ENCODE results near the gene ZNF341. TPM values are rescaled to one million over a fixed set of nuclear protein-coding genes. Genes with fewer than 3 reads are reported as not detected.

Gene ZNF341
- total RNA-seq, 1 donor from 2014 or later, result 3.4 TPM

DNA sequence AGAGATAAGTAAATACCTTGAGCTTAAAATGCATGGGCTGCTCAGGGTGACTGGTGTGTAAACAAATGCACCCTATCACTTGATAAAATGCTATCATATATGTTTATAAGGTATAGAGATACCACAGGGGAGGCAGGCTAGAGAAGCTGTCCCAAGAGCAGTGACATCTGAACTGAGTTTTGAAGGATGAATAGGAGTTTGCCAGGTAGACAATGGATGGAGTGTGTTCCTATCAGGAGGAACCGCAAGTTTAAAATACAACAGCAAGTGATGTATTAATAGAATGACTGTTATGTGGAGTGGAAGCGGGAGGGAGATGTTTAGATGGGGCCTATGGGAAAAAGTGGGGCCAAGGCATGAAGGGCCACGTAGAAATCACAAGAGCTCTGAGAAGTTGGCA is 40.6 kb downstream of the ZNF341 start:
- H3K27me3 Mint-ChIP-seq (ENCODE audit: unreplicated experiment), result no peaks in the 10 kb centered on the region
- H3K27ac Mint-ChIP-seq (ENCODE audit: unreplicated experiment), result no peak overlapping the region
- H3K4me1 Mint-ChIP-seq (ENCODE audit: unreplicated experiment), result no peaks in the 10 kb centered on the region
- peaks cover 3% of the 10 kb centered on the region for H3K36me3 Mint-ChIP-seq (ENCODE audit: unreplicated experiment)
- H3K4me3 Mint-ChIP-seq (ENCODE audit: unreplicated experiment), result no peak overlapping the region
- no peak for DNase-seq (ENCODE audit: extremely low spot score, unreplicated experiment)
- H3K9me3 Mint-ChIP-seq (ENCODE audit: unreplicated experiment), result no peaks in the 10 kb centered on the region
- TF ChIP-seq, protein P1, sequence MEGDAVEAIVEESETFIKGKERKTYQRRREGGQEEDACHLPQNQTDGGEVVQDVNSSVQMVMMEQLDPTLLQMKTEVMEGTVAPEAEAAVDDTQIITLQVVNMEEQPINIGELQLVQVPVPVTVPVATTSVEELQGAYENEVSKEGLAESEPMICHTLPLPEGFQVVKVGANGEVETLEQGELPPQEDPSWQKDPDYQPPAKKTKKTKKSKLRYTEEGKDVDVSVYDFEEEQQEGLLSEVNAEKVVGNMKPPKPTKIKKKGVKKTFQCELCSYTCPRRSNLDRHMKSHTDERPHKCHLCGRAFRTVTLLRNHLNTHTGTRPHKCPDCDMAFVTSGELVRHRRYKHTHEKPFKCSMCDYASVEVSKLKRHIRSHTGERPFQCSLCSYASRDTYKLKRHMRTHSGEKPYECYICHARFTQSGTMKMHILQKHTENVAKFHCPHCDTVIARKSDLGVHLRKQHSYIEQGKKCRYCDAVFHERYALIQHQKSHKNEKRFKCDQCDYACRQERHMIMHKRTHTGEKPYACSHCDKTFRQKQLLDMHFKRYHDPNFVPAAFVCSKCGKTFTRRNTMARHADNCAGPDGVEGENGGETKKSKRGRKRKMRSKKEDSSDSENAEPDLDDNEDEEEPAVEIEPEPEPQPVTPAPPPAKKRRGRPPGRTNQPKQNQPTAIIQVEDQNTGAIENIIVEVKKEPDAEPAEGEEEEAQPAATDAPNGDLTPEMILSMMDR (IDR thresholded peaks at IDR 0.05), result no peak

GRCh38 chr20:33773412-33774089 is 41.8 kb downstream of the ZNF341 start:
- Mint-ChIP-seq H3K27ac (ENCODE audit: unreplicated experiment) (no peak overlapping the region), H3K27me3 (ENCODE audit: unreplicated experiment) (no peaks in the 10 kb centered on the region), H3K36me3 (ENCODE audit: unreplicated experiment) (peaks cover 3% of the 10 kb centered on the region), H3K4me3 (ENCODE audit: unreplicated experiment) (no peak overlapping the region), H3K9me3 (ENCODE audit: unreplicated experiment) (no peaks in the 10 kb centered on the region), H3K4me1 (ENCODE audit: unreplicated experiment) (no peaks in the 10 kb centered on the region)
- TF ChIP-seq, protein P1 (IDR thresholded peaks at IDR 0.05), result no peak
- no peak for DNase-seq (ENCODE audit: extremely low spot score, unreplicated experiment)

DNA sequence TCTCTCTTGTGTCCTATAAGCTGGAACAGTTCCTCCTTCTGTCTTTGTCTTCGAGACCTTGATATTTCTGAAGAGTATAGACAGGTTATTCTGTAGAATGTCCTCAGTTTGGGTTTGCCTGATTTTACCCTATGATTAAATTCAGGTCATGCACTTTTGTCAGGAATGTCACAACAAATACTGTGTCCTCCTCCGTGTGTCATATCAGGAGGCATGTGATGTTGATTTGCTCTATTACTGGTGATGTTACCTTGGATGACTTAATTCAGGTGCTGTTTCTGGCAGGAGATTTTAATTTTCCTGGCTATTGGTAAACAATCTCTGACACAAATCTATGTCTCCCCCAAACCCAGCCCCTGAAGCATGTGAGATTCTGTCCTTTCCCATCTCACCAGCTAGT is 46.0 kb downstream of the ZNF341 start:
- TF ChIP-seq, protein P1 (IDR thresholded peaks at IDR 0.05), result no peak
- H3K36me3 Mint-ChIP-seq (ENCODE audit: unreplicated experiment), result no peaks in the 10 kb centered on the region
- no peak overlapping the region for H3K4me3 Mint-ChIP-seq (ENCODE audit: unreplicated experiment)
- H3K27me3 Mint-ChIP-seq (ENCODE audit: unreplicated experiment), result no peaks in the 10 kb centered on the region
- no peaks in the 10 kb centered on the region for H3K4me1 Mint-ChIP-seq (ENCODE audit: unreplicated experiment)
- H3K27ac Mint-ChIP-seq (ENCODE audit: unreplicated experiment), result no peak overlapping the region
- DNase-seq (ENCODE audit: extremely low spot score, unreplicated experiment), result no peak
- H3K9me3 Mint-ChIP-seq (ENCODE audit: unreplicated experiment), result no peaks in the 10 kb centered on the region

GRCh38 chr20:33781133-33781532 is 49.3 kb downstream of the ZNF341 start:
- H3K27ac Mint-ChIP-seq (ENCODE audit: unreplicated experiment), result no peak overlapping the region
- no peaks in the 10 kb centered on the region for H3K27me3 Mint-ChIP-seq (ENCODE audit: unreplicated experiment)
- DNase-seq (ENCODE audit: extremely low spot score, unreplicated experiment), result no peak
- H3K9me3 Mint-ChIP-seq (ENCODE audit: unreplicated experiment), result no peaks in the 10 kb centered on the region
- H3K4me3 Mint-ChIP-seq (ENCODE audit: unreplicated experiment), result no peak overlapping the region
- H3K4me1 Mint-ChIP-seq (ENCODE audit: unreplicated experiment), result no peaks in the 10 kb centered on the region
- TF ChIP-seq, protein P1 (IDR thresholded peaks at IDR 0.05), result no peak
- H3K36me3 Mint-ChIP-seq (ENCODE audit: unreplicated experiment), result no peaks in the 10 kb centered on the region

- no peaks in the 10 kb centered on the region for H3K27me3 Mint-ChIP-seq (ENCODE audit: unreplicated experiment)
- TF ChIP-seq, protein P1 (IDR thresholded peaks at IDR 0.05), result no peak
- H3K27ac Mint-ChIP-seq (ENCODE audit: unreplicated experiment), result no peak overlapping the region
- H3K4me3 Mint-ChIP-seq (ENCODE audit: unreplicated experiment), result no peak overlapping the region
- H3K9me3 Mint-ChIP-seq (ENCODE audit: unreplicated experiment), result no peaks in the 10 kb centered on the region
- no peak for DNase-seq (ENCODE audit: extremely low spot score, unreplicated experiment)
- no peaks in the 10 kb centered on the region for H3K4me1 Mint-ChIP-seq (ENCODE audit: unreplicated experiment)
- no peaks in the 10 kb centered on the region for H3K36me3 Mint-ChIP-seq (ENCODE audit: unreplicated experiment)
Observed at GRCh38 chr20:33781945-33782344, 50.1 kb downstream of the ZNF341 start.

Measured in osteocyte (in vitro differentiated cells).